ENCODE results near the gene PRKG1.
"Not testable (repeated sequence)": the region's sequence is repeated elsewhere in the genome, so short reads cannot be mapped to it uniquely, and the experiment has no call there.

- not testable (repeated sequence) for TF ChIP-seq CTCF (IDR thresholded peaks at IDR 0.05); ZNF281 (CRISPR knock-in tag; IDR thresholded peaks at IDR 0.05)
Measured at GRCh38 chr10:51688826-51689225, 614.5 kb downstream of the PRKG1 start.

All from WTC11 (cell line).